GM12874 (cell line): ENCODE data around the gene RGL1.

Experiments used
- CTCF ChIP-seq: IDR thresholded peaks from 2 replicates; pipeline ENCODE4 v1.5.1; 2011; ENCODE audit warnings: low read depth, mild to moderate bottlenecking, control low read depth, low read length, moderate library complexity; ENCODE audit not compliant: insufficient read depth

Gene RGL1

GRCh38 chr1:183903101-183903500 lies 98.2 kb downstream of the RGL1 start:
- no peak for TF ChIP-seq CTCF

- TF ChIP-seq CTCF = no peak
These were observed 100.7 kb downstream of the RGL1 start for GRCh38 chr1:183905508-183906113.

GRCh38 chr1:183907070-183907469 lies 102.2 kb downstream of the RGL1 start:
- TF ChIP-seq CTCF = no peak

GRCh38 chr1:183908079-183908478 lies 103.2 kb downstream of the RGL1 start:
- no peak for TF ChIP-seq CTCF

- no peak for TF ChIP-seq CTCF
These were observed 104.8 kb downstream of the RGL1 start for GRCh38 chr1:183909672-183910071.

- no peak for TF ChIP-seq CTCF
These were observed 105.9 kb downstream of the RGL1 start for GRCh38 chr1:183910845-183911244.

GRCh38 chr1:183911285-183911684 lies 106.4 kb downstream of the RGL1 start:
- TF ChIP-seq CTCF = no peak
